ENCODE data around the gene ERICH4. TPM values are rescaled to one million over a fixed set of nuclear protein-coding genes. Genes with fewer than 3 reads are reported as not detected.

The ERICH4 gene
- total RNA-seq, 2 experiments from 2014 or later: not detected

DNA sequence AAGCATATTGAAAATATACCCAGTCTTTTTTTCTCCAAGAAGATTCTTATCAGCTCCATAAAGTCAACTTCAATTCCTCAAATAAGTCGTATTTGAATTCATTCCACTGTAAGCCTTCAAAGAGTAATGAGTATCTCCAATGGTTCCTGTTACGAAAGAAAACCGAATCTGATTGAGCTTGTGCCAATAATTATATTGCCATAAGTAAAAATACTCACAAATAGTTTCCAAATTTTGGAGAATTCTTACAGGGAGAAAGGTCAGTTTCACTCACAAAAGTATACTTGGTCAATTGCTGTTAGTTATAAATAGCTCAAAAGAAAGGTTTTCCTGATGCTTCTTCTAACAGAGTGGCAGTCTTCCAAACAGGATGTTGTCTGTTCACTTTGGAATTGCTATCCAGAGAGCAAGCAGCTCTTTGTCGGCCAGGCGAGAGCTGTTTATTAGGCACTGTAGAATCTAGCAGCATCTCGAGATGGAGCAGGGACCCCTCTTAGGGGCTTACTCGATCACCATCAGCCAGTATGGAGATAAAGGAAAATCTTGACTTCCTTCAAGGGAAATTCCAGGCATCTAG lies 13.5 kb downstream of the ERICH4 start:
- no peaks in the 10 kb centered on the region for H4K20me1 ChIP-seq (ENCODE audit: insufficient read depth, low read length)
- no peak for DNase-seq (ENCODE audit: low spot score)
- no peak overlapping the region for H3K4me2 ChIP-seq (ENCODE audit: low read length)
- no peaks in the 10 kb centered on the region for H3K9me2 ChIP-seq (ENCODE audit: insufficient read depth, low read length)
- intact Hi-C loops (cut with micrococcal nuclease; ENCODE audit: unreplicated experiment): no loop called here
- H3K36me3 ChIP-seq (ENCODE audit: insufficient read depth, low read length): no peaks in the 10 kb centered on the region
- no peak for TF ChIP-seq EZH2phosphoT487 (IDR thresholded peaks at IDR 0.05; ENCODE audit: borderline replicate concordance, low read depth, low read length)
- TF ChIP-seq, protein P1, sequence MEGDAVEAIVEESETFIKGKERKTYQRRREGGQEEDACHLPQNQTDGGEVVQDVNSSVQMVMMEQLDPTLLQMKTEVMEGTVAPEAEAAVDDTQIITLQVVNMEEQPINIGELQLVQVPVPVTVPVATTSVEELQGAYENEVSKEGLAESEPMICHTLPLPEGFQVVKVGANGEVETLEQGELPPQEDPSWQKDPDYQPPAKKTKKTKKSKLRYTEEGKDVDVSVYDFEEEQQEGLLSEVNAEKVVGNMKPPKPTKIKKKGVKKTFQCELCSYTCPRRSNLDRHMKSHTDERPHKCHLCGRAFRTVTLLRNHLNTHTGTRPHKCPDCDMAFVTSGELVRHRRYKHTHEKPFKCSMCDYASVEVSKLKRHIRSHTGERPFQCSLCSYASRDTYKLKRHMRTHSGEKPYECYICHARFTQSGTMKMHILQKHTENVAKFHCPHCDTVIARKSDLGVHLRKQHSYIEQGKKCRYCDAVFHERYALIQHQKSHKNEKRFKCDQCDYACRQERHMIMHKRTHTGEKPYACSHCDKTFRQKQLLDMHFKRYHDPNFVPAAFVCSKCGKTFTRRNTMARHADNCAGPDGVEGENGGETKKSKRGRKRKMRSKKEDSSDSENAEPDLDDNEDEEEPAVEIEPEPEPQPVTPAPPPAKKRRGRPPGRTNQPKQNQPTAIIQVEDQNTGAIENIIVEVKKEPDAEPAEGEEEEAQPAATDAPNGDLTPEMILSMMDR (conservative IDR thresholded peaks at IDR 0.05; ENCODE audit: low read length): no peak
- no peak overlapping the region for H2AFZ ChIP-seq (ENCODE audit: low read length)
- no peaks in the 10 kb centered on the region for H3K79me2 ChIP-seq (ENCODE audit: insufficient read depth, low read depth, low read length)
- BruUV-seq (replicated peaks): no TSS peak
- ChIA-PET CTCF (ENCODE audit: unreplicated experiment) (no interaction called here), POLR2A (interaction anchor here (0.6 to 1.1 kb wide), 2 partner anchors 102 to 136 kb away, joined by 3 to 4 read pairs; no protein-coding TSS in a partner anchor)
- no peaks in the 10 kb centered on the region for H3K9me3 ChIP-seq (ENCODE audit: low read length)
- peaks cover 11% of the 10 kb centered on the region for H3K4me1 ChIP-seq (ENCODE audit: insufficient read depth, low read length, poor library complexity, severe bottlenecking)
- H3K27ac ChIP-seq (ENCODE audit: low read depth, low read length, poor library complexity, severe bottlenecking): no peak overlapping the region
- H3K4me3 ChIP-seq (ENCODE audit: low read depth, low read length, poor library complexity, severe bottlenecking): no peak overlapping the region

DNA sequence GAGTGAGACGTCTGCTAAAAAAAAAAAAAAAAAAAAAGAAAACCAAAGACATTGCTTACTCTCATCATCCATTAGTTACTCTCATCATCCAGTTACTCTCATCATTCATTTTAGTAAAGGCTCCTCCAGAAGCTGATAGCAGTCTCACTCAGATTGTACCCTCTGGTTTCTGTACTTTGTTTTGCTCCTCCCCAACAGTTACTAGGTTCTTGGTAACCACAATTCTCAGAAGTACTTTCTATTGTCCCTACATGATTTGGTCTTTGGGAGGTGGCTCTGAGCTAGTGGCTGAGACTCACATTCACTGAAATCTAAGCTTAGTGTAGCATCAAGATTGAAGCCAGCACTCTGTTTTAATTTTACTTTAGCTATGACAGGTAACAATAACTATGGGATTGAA lies 14.3 kb downstream of the ERICH4 start:
- H3K9me2 ChIP-seq (ENCODE audit: insufficient read depth, low read length): no peaks in the 10 kb centered on the region
- H3K27ac ChIP-seq (ENCODE audit: low read depth, low read length, poor library complexity, severe bottlenecking): no peak overlapping the region
- no peaks in the 10 kb centered on the region for H4K20me1 ChIP-seq (ENCODE audit: insufficient read depth, low read length)
- ChIA-PET POLR2A (no interaction called here), CTCF (ENCODE audit: unreplicated experiment) (no interaction called here)
- no peak overlapping the region for H2AFZ ChIP-seq (ENCODE audit: low read length)
- H3K36me3 ChIP-seq (ENCODE audit: insufficient read depth, low read length): no peaks in the 10 kb centered on the region
- intact Hi-C loops (cut with micrococcal nuclease; ENCODE audit: unreplicated experiment): no loop called here
- H3K9me3 ChIP-seq (ENCODE audit: low read length): peaks cover 3% of the 10 kb centered on the region; the same call in 1 of the 2 replicates
- BruUV-seq (replicated peaks): no TSS peak
- no peak for TF ChIP-seq EZH2phosphoT487 (IDR thresholded peaks at IDR 0.05; ENCODE audit: borderline replicate concordance, low read depth, low read length)
- TF ChIP-seq, protein P1 (conservative IDR thresholded peaks at IDR 0.05; ENCODE audit: low read length): no peak
- H3K4me2 ChIP-seq (ENCODE audit: low read length): no peak overlapping the region
- no peaks in the 10 kb centered on the region for H3K79me2 ChIP-seq (ENCODE audit: insufficient read depth, low read depth, low read length)
- DNase-seq (ENCODE audit: low spot score): no peak
- no peak overlapping the region for H3K4me3 ChIP-seq (ENCODE audit: low read depth, low read length, poor library complexity, severe bottlenecking)
- peaks cover 11% of the 10 kb centered on the region for H3K4me1 ChIP-seq (ENCODE audit: insufficient read depth, low read length, poor library complexity, severe bottlenecking)

DNA sequence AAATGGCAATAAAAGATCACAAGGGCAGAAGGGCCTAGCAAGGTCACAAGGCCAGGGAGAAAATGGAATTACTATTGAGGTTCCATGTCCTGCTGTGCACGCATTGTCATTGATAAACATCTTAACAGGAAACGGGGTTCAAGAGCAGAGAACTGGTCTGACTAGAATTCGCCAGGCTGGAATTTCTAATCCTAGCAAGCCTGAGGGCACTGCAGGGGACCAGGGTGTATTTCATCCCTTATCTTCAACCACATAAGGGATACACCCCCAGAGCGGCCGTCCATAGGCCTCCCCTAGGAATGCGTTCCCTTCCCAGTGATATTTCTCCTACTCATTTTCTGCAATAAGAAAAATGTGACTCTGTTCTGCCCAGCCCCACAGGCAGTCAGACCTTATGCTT lies 19.5 kb downstream of the ERICH4 start:
- peaks cover 8% of the 10 kb centered on the region; the same call in 1 of the 2 replicates for H3K9me3 ChIP-seq (ENCODE audit: low read length)
- TF ChIP-seq, protein P1 (conservative IDR thresholded peaks at IDR 0.05; ENCODE audit: low read length): no peak
- TF ChIP-seq EZH2phosphoT487 (IDR thresholded peaks at IDR 0.05; ENCODE audit: borderline replicate concordance, low read depth, low read length): no peak
- peaks cover 16% of the 10 kb centered on the region for H3K4me1 ChIP-seq (ENCODE audit: insufficient read depth, low read length, poor library complexity, severe bottlenecking)
- DNase-seq (ENCODE audit: low spot score): no peak
- no peak overlapping the region for H3K27ac ChIP-seq (ENCODE audit: low read depth, low read length, poor library complexity, severe bottlenecking)
- no peaks in the 10 kb centered on the region for H3K9me2 ChIP-seq (ENCODE audit: insufficient read depth, low read length)
- no peak overlapping the region for H3K4me3 ChIP-seq (ENCODE audit: low read depth, low read length, poor library complexity, severe bottlenecking)
- no peaks in the 10 kb centered on the region for H3K36me3 ChIP-seq (ENCODE audit: insufficient read depth, low read length)
- no peak overlapping the region for H2AFZ ChIP-seq (ENCODE audit: low read length)
- no peaks in the 10 kb centered on the region for H4K20me1 ChIP-seq (ENCODE audit: insufficient read depth, low read length)
- ChIA-PET CTCF (ENCODE audit: unreplicated experiment) (no interaction called here), POLR2A (no interaction called here)
- intact Hi-C loops (cut with micrococcal nuclease; ENCODE audit: unreplicated experiment): no loop called here
- no TSS peak for BruUV-seq (replicated peaks)
- no peaks in the 10 kb centered on the region for H3K79me2 ChIP-seq (ENCODE audit: insufficient read depth, low read depth, low read length)
- no peak overlapping the region for H3K4me2 ChIP-seq (ENCODE audit: low read length)

Measured in OCI-LY7 (cell line).